Glutamatergic neuron (in vitro differentiated cells): Measurements from ENCODE around the gene MTCL3.

Experiments
- DNase-seq: peaks from one replicate; pipeline ENCODE4 v3.0.0; 2022
- H3K27ac Mint-ChIP-seq: one replicate; pipeline ENCODE4 v1.8.0; 2020; ENCODE audit warnings: mild to moderate bottlenecking, mixed read lengths, inconsistent platforms; ENCODE audit not compliant: unreplicated experiment
- H3K27me3 Mint-ChIP-seq: one replicate; pipeline ENCODE4 v1.8.0; 2020; ENCODE audit warnings: mild to moderate bottlenecking, moderate library complexity, mixed read lengths, inconsistent platforms; ENCODE audit not compliant: unreplicated experiment
- H3K36me3 Mint-ChIP-seq: one replicate; pipeline ENCODE4 v1.8.0; 2020; ENCODE audit warnings: mild to moderate bottlenecking, mixed read lengths, inconsistent platforms; ENCODE audit not compliant: unreplicated experiment
- H3K4me1 Mint-ChIP-seq: one replicate; pipeline ENCODE4 v1.8.0; 2020; ENCODE audit warnings: mild to moderate bottlenecking, low read depth, mixed read lengths, inconsistent platforms; ENCODE audit not compliant: unreplicated experiment
- H3K4me3 Mint-ChIP-seq: one replicate; pipeline ENCODE4 v1.8.0; 2020; ENCODE audit warnings: mild to moderate bottlenecking, mixed read lengths, inconsistent platforms; ENCODE audit not compliant: unreplicated experiment
- H3K9me3 Mint-ChIP-seq: one replicate; pipeline ENCODE4 v1.8.0; 2020; ENCODE audit warnings: mild to moderate bottlenecking, moderate library complexity, mixed read lengths, inconsistent platforms; ENCODE audit not compliant: unreplicated experiment
- TF ChIP-seq, protein P1 (sequence below): fragments of 200-600 bp; sonication (generic); IDR thresholded peaks from one replicate; pipeline ENCODE4 v1.5.0; 2021; ENCODE audit not compliant: partially characterized antibody, unreplicated experiment

MTCL3 gene

DNA sequence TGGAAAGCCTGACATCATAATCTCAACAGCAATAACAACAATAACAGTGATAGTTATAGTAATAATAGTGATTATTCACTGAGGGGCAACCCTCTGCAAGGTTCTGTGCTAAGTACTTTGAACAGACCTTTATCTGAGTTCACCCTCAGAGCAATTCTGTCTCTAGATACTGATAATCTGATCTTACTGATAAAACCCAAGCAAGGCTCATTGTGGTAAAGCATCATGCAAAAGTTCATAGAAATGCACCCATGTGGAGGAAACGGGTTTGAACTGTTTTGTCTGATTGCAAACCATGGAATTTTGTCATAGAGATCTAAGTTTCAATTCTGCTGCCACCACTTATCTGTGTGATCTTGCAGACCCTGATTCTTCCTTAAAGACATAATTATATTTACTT lies 58.7 kb downstream of the MTCL3 start:
- H3K27ac Mint-ChIP-seq, result peak overlapping the region; percentile 70
- H3K36me3 Mint-ChIP-seq, result no peaks in the 10 kb centered on the region
- peaks cover 2% of the 10 kb centered on the region for H3K27me3 Mint-ChIP-seq
- peaks cover 40% of the 10 kb centered on the region for H3K4me1 Mint-ChIP-seq
- H3K9me3 Mint-ChIP-seq, result no peaks in the 10 kb centered on the region
- TF ChIP-seq, protein P1, sequence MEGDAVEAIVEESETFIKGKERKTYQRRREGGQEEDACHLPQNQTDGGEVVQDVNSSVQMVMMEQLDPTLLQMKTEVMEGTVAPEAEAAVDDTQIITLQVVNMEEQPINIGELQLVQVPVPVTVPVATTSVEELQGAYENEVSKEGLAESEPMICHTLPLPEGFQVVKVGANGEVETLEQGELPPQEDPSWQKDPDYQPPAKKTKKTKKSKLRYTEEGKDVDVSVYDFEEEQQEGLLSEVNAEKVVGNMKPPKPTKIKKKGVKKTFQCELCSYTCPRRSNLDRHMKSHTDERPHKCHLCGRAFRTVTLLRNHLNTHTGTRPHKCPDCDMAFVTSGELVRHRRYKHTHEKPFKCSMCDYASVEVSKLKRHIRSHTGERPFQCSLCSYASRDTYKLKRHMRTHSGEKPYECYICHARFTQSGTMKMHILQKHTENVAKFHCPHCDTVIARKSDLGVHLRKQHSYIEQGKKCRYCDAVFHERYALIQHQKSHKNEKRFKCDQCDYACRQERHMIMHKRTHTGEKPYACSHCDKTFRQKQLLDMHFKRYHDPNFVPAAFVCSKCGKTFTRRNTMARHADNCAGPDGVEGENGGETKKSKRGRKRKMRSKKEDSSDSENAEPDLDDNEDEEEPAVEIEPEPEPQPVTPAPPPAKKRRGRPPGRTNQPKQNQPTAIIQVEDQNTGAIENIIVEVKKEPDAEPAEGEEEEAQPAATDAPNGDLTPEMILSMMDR, result no peak
- no peak for DNase-seq
- no peak overlapping the region for H3K4me3 Mint-ChIP-seq

DNA sequence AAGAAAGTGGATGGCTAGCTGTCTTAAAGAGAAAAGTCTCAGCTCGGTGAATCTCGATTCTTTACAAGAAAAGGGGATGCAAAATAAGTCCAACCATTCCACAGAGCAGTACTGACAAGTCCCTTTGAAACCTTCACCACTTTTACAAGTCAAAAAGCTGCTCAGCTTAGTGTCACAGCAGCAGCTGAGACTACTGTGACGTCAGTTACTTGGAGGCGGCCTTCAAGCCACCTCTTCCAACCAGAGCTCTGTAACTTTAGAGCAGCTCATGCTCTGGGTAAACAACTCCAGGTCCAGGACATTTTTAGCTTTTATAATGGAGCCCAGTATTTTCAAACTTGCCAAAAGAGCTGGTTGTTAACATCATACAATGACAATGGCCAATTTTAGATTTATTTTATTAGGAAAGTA lies 59.9 kb downstream of the MTCL3 start, which contains the start of gene KIAA0408:
Gene KIAA0408 (minus strand): TSS at position 159 of the 411 bp plus-strand sequence. CDS start 5,408 bp downstream, outside the sequence.
- Mint-ChIP-seq H3K27me3 (peaks cover 2% of the 10 kb centered on the region), H3K4me3 (peak within 1 kb of the TSS; percentile 61), H3K9me3 (no peaks in the 10 kb centered on the region), H3K27ac (peak within 1 kb of the TSS; percentile 85), H3K36me3 (no peaks in the 10 kb centered on the region), H3K4me1 (peaks cover 33% of the 10 kb centered on the region)
- TF ChIP-seq, protein P1, result no peak
- DNase-seq, result peak; percentile 25

DNA sequence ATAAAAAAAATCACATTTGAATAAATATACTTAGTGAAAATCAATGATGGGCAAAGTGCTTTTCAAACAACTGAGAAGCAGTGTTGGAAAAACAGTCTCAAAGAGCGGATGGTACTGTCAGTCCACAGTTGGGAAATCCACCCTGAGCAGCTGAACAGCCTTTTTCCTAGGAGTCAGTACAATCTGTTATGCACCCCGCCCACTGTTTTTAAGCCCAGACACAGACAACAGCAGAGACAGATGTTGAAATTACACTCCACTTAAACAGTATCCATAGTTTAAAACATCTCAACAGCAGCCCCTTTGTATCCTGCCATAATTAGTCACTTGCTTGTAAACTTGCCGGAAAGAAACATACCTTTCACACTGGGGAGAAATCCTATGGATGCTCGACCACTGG lies 60.3 kb downstream of the MTCL3 start:
- TF ChIP-seq, protein P1, result no peak
- H3K9me3 Mint-ChIP-seq, result no peaks in the 10 kb centered on the region
- peak overlapping the region; percentile 85 for H3K27ac Mint-ChIP-seq
- H3K4me1 Mint-ChIP-seq, result peaks cover 33% of the 10 kb centered on the region
- H3K4me3 Mint-ChIP-seq, result peak overlapping the region; percentile 61
- no peak for DNase-seq
- peaks cover 2% of the 10 kb centered on the region for H3K27me3 Mint-ChIP-seq
- H3K36me3 Mint-ChIP-seq, result no peaks in the 10 kb centered on the region

- H3K27ac Mint-ChIP-seq, result peak overlapping the region; percentile 85
- TF ChIP-seq, protein P1, result no peak
- DNase-seq, result no peak
- peaks cover 2% of the 10 kb centered on the region for H3K27me3 Mint-ChIP-seq
- H3K9me3 Mint-ChIP-seq, result no peaks in the 10 kb centered on the region
- no peak overlapping the region for H3K4me3 Mint-ChIP-seq
- no peaks in the 10 kb centered on the region for H3K36me3 Mint-ChIP-seq
- peaks cover 35% of the 10 kb centered on the region for H3K4me1 Mint-ChIP-seq
These were observed 60.9 kb downstream of the MTCL3 start for GRCh38 chr6:127458222-127458621.

GRCh38 chr6:127457456-127458064 lies 61.6 kb downstream of the MTCL3 start:
- peaks cover 2% of the 10 kb centered on the region for H3K27me3 Mint-ChIP-seq
- peaks cover 35% of the 10 kb centered on the region for H3K4me1 Mint-ChIP-seq
- H3K9me3 Mint-ChIP-seq, result no peaks in the 10 kb centered on the region
- H3K36me3 Mint-ChIP-seq, result no peaks in the 10 kb centered on the region
- no peak overlapping the region for H3K27ac Mint-ChIP-seq
- TF ChIP-seq, protein P1, result no peak
- H3K4me3 Mint-ChIP-seq, result no peak overlapping the region
- DNase-seq, result no peak
